ENCODE measurements around the gene MED13.
"Not testable (repeated sequence)": the region's sequence is repeated elsewhere in the genome, so short reads cannot be mapped to it uniquely, and the experiment has no call there.

MED13 gene

GRCh38 chr17:61928101-61928436 lies 137.0 kb downstream of the MED13 start:
- in situ Hi-C loops (cut with HindIII; ENCODE audit: low sequenced_read_pairs), result no loop called here

GRCh38 chr17:61927208-61928100 lies 137.6 kb downstream of the MED13 start, which contains the start of gene INTS2:
Gene INTS2, minus strand, starts transcription at chr17:61927982. Its CDS starts 1,338 bp downstream, at chr17:61926644.
- in situ Hi-C loops (cut with HindIII; ENCODE audit: low sequenced_read_pairs), result no loop called here

- in situ Hi-C loops (cut with HindIII; ENCODE audit: low sequenced_read_pairs), result no loop called here
Measured at GRCh38 chr17:61926826-61927207, 138.3 kb downstream of the MED13 start.

- in situ Hi-C loops (cut with HindIII; ENCODE audit: low sequenced_read_pairs), result not testable (repeated sequence)
Measured at GRCh38 chr17:61915162-61915561, 149.9 kb downstream of the MED13 start.

GRCh38 chr17:61908292-61909037 lies 156.6 kb downstream of the MED13 start:
- in situ Hi-C loops (cut with HindIII; ENCODE audit: low sequenced_read_pairs), result no loop called here

GRCh38 chr17:61907361-61907760 lies 157.7 kb downstream of the MED13 start:
- in situ Hi-C loops (cut with HindIII; ENCODE audit: low sequenced_read_pairs), result no loop called here

GRCh38 chr17:61904094-61904710 lies 160.9 kb downstream of the MED13 start:
- in situ Hi-C loops (cut with HindIII; ENCODE audit: low sequenced_read_pairs), result no loop called here

- in situ Hi-C loops (cut with HindIII; ENCODE audit: low sequenced_read_pairs), result no loop called here
Measured at GRCh38 chr17:61903251-61903650, 161.8 kb downstream of the MED13 start.

- in situ Hi-C loops (cut with HindIII; ENCODE audit: low sequenced_read_pairs), result no loop called here
Measured at GRCh38 chr17:61897548-61898180, 167.4 kb downstream of the MED13 start.

- in situ Hi-C loops (cut with HindIII; ENCODE audit: low sequenced_read_pairs), result no loop called here
Measured at GRCh38 chr17:61895391-61895790, 169.7 kb downstream of the MED13 start.

GRCh38 chr17:61894310-61894709 lies 170.8 kb downstream of the MED13 start:
- in situ Hi-C loops (cut with HindIII; ENCODE audit: low sequenced_read_pairs), result not testable (repeated sequence)

All from endothelial cell of hepatic sinusoid (primary cell).